Cardiac fibroblast (primary cell): ENCODE data around the gene ANKRD44.

Source experiments
- DNase-seq, 2 donors: peaks; one replicate each; pipeline versions ENCODE4 v3.0.0 to v3.0.0-alpha.2; 2010; ENCODE audit warnings: low read depth in 2 of 2
- H3K4me3 ChIP-seq, 2 donors: replicated peaks in 1 of 2; 1 replicate in 1 of 2; 2 replicates in 1 of 2; pipeline ENCODE4 v1.5.1; 2011; ENCODE audit warnings: low read depth in 2 of 2, low read length in 2 of 2, mild to moderate bottlenecking in 2 of 2, moderate library complexity in 1 of 2
- CTCF ChIP-seq: IDR thresholded peaks from one replicate; pipeline ENCODE4 v1.5.1; 2011; ENCODE audit warnings: low read depth, mild to moderate bottlenecking, low read length, inconsistent platforms

ANKRD44 gene

GRCh38 chr2:197258580-197258979 is 52.0 kb downstream of the ANKRD44 start:
- no peak overlapping the region for H3K4me3 ChIP-seq
- DNase-seq, result peak; percentile 35 to 73
- TF ChIP-seq CTCF, result no peak

- no peak overlapping the region for H3K4me3 ChIP-seq
- DNase-seq, result no peak
- no peak for TF ChIP-seq CTCF
Observed at GRCh38 chr2:197256547-197257170, 53.9 kb downstream of the ANKRD44 start.

- H3K4me3 ChIP-seq, result no peak overlapping the region
- DNase-seq, result no peak
- TF ChIP-seq CTCF, result no peak
Observed at GRCh38 chr2:197256021-197256420, 54.6 kb downstream of the ANKRD44 start.

- no peak for TF ChIP-seq CTCF
- H3K4me3 ChIP-seq, result no peak overlapping the region
- peak; percentile 47 to 63 for DNase-seq
Observed at GRCh38 chr2:197255543-197255942, 55.0 kb downstream of the ANKRD44 start.

- no peak overlapping the region for H3K4me3 ChIP-seq
- no peak for DNase-seq
- TF ChIP-seq CTCF, result no peak
Observed at GRCh38 chr2:197254776-197255530, 55.6 kb downstream of the ANKRD44 start.

GRCh38 chr2:197251576-197251975 is 59.0 kb downstream of the ANKRD44 start:
- DNase-seq, result peak; percentile 58 to 81
- no peak for TF ChIP-seq CTCF
- H3K4me3 ChIP-seq, result no peak overlapping the region

GRCh38 chr2:197251163-197251562 is 59.4 kb downstream of the ANKRD44 start:
- H3K4me3 ChIP-seq, result no peak overlapping the region
- TF ChIP-seq CTCF, result no peak
- DNase-seq, result no peak
